ENCODE data around the gene THPO.
A peak's percentile ranks its signal among the peaks of the same experiment; 100 is the strongest.
"Not testable (repeated sequence)": the region's sequence is repeated elsewhere in the genome, so short reads cannot be mapped to it uniquely, and the experiment has no call there.

The THPO gene

GRCh38 chr3:184347321-184348056, 30.5 kb downstream of the THPO start:
- DNase-seq, result no peak

- no peak for DNase-seq
These were observed 31.4 kb downstream of the THPO start for GRCh38 chr3:184346480-184347190.

- peak; percentile 64 for DNase-seq
These were observed 32.5 kb downstream of the THPO start for GRCh38 chr3:184345317-184346144.

- DNase-seq, result no peak
These were observed 33.3 kb downstream of the THPO start for GRCh38 chr3:184344579-184345316.

GRCh38 chr3:184343200-184343876, 34.7 kb downstream of the THPO start:
- no peak for DNase-seq

GRCh38 chr3:184341925-184342324, 36.1 kb downstream of the THPO start:
- DNase-seq, result peak; percentile 82

- DNase-seq, result not testable (repeated sequence)
These were observed 38.4 kb downstream of the THPO start for GRCh38 chr3:184339451-184340135.

- peak; percentile 36 for DNase-seq
These were observed 39.0 kb downstream of the THPO start for GRCh38 chr3:184339001-184339400.

- DNase-seq, result peak; percentile 91
These were observed 39.5 kb downstream of the THPO start for GRCh38 chr3:184338511-184338945.

GRCh38 chr3:184337981-184338380, 40.0 kb downstream of the THPO start:
- no peak for DNase-seq

GRCh38 chr3:184337399-184337714, 40.6 kb downstream of the THPO start, which contains the start of gene FAM131A:
FAM131A (plus strand) TSS chr3:184337600; CDS start chr3:184337631, 31 bp downstream.
- DNase-seq, result no peak

GRCh38 chr3:184336547-184337398, 41.2 kb downstream of the THPO start:
- peak; percentile 17 for DNase-seq

- DNase-seq, result peak; percentile 56
These were observed 42.1 kb downstream of the THPO start for GRCh38 chr3:184335661-184336546.

GRCh38 chr3:184335291-184335660, 42.7 kb downstream of the THPO start:
- no peak for DNase-seq

- no peak for DNase-seq
These were observed 43.4 kb downstream of the THPO start for GRCh38 chr3:184334470-184335158.

GRCh38 chr3:184333700-184334099, 44.3 kb downstream of the THPO start:
- DNase-seq, result no peak

GRCh38 chr3:184333190-184333589, 44.8 kb downstream of the THPO start:
- DNase-seq, result no peak

GRCh38 chr3:184332370-184333090, 45.5 kb downstream of the THPO start:
- no peak for DNase-seq

Data from NCI-H510A (cell line).